Measurements from ENCODE around the gene ATP6V0E2. TPM values are rescaled to one million over a fixed set of nuclear protein-coding genes. Genes with fewer than 3 reads are reported as not detected.

Gene ATP6V0E2
- total RNA-seq, 1 experiment from 2014 or later = 26.2 TPM

DNA sequence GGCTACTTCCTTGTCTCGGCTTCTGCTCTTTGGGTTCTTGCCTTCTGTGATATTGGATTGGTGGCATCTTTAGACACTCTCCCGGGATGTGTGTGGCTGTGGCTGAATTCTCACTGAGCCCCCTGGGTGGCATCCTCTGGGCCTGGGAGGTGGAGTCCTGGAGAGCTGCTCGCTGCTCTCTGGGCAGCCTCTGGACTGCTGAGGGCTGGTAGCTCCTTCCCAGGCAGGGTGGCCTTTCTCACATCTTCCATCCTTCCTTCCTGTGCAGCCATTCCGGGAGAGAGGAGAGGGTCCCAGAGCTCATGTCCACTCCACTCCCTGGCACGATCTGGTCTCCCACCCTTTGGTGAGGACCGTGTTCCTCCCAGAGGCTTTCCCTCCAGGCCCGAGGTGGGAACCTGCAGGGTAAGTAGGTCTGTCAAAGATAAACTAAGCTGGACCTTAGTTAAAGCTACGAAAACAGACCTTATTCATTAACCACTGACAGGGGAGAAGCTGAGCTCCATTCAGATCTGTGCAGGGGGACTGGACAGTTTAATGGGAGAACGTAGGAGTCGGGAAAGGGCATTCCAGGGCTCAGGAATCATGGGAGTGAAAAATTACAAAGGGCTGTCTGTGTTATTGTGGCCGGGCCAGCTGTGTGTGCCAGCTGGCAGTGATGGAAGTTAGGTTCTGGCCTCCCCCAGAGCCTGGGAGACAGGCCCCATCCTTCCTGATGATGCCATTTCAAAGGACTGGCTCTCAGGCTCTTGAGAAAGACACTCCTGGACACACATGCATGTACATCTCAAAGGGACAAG is 8.7 kb downstream of the ATP6V0E2 start:
- H3K4me3 Mint-ChIP-seq = no peak overlapping the region
- TF ChIP-seq IRF2 (CRISPR knock-in tag; IDR thresholded peaks at IDR 0.05; ENCODE audit: borderline replicate concordance, low read depth) = no peak
- TF ChIP-seq, protein P1, sequence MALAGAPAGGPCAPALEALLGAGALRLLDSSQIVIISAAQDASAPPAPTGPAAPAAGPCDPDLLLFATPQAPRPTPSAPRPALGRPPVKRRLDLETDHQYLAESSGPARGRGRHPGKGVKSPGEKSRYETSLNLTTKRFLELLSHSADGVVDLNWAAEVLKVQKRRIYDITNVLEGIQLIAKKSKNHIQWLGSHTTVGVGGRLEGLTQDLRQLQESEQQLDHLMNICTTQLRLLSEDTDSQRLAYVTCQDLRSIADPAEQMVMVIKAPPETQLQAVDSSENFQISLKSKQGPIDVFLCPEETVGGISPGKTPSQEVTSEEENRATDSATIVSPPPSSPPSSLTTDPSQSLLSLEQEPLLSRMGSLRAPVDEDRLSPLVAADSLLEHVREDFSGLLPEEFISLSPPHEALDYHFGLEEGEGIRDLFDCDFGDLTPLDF (CRISPR knock-in tag; IDR thresholded peaks at IDR 0.05) = no peak
- no peak for TF ChIP-seq NFYB (CRISPR knock-in tag; conservative IDR thresholded peaks at IDR 0.05; ENCODE audit: low read depth)
- TF ChIP-seq, protein P2, sequence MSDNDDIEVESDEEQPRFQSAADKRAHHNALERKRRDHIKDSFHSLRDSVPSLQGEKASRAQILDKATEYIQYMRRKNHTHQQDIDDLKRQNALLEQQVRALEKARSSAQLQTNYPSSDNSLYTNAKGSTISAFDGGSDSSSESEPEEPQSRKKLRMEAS (CRISPR knock-in tag; IDR thresholded peaks at IDR 0.05) = no peak
- TF ChIP-seq, protein P3, sequence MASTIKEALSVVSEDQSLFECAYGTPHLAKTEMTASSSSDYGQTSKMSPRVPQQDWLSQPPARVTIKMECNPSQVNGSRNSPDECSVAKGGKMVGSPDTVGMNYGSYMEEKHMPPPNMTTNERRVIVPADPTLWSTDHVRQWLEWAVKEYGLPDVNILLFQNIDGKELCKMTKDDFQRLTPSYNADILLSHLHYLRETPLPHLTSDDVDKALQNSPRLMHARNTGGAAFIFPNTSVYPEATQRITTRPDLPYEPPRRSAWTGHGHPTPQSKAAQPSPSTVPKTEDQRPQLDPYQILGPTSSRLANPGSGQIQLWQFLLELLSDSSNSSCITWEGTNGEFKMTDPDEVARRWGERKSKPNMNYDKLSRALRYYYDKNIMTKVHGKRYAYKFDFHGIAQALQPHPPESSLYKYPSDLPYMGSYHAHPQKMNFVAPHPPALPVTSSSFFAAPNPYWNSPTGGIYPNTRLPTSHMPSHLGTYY (CRISPR knock-in tag; IDR thresholded peaks at IDR 0.05) = no peak
- TF ChIP-seq, protein P4, sequence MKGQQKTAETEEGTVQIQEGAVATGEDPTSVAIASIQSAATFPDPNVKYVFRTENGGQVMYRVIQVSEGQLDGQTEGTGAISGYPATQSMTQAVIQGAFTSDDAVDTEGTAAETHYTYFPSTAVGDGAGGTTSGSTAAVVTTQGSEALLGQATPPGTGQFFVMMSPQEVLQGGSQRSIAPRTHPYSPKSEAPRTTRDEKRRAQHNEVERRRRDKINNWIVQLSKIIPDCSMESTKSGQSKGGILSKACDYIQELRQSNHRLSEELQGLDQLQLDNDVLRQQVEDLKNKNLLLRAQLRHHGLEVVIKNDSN (CRISPR knock-in tag; IDR thresholded peaks at IDR 0.05) = no peak
- TF ChIP-seq MYBL2 (CRISPR knock-in tag; IDR thresholded peaks at IDR 0.05) = no peak
- TF ChIP-seq, protein P5, sequence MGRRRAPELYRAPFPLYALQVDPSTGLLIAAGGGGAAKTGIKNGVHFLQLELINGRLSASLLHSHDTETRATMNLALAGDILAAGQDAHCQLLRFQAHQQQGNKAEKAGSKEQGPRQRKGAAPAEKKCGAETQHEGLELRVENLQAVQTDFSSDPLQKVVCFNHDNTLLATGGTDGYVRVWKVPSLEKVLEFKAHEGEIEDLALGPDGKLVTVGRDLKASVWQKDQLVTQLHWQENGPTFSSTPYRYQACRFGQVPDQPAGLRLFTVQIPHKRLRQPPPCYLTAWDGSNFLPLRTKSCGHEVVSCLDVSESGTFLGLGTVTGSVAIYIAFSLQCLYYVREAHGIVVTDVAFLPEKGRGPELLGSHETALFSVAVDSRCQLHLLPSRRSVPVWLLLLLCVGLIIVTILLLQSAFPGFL (CRISPR knock-in tag; IDR thresholded peaks at IDR 0.05; ENCODE audit: borderline replicate concordance) = no peak
- TF ChIP-seq SMAD3 (CRISPR knock-in tag; IDR thresholded peaks at IDR 0.05; ENCODE audit: borderline replicate concordance) = no peak
- no peak for TF ChIP-seq ZNF423 (CRISPR knock-in tag; IDR thresholded peaks at IDR 0.05)
- ChIA-PET POLR2A (no interaction called here), CTCF (interaction anchor here (1.4 to 4.5 kb wide), 3 partner anchors 11 to 44 kb away, joined by 4 to 52 read pairs (median 6); partner anchors contain the start of gene ZNF862)
- peak overlapping the region; percentile 12; the same call in 1 of the 2 replicates for H3K27ac Mint-ChIP-seq
- no peaks in the 10 kb centered on the region for H3K36me3 Mint-ChIP-seq
- ATAC-seq (no peak), DNase-seq (ENCODE audit: low spot score) (no peak)
- H3K27me3 Mint-ChIP-seq (ENCODE audit: low read depth) = no peaks in the 10 kb centered on the region
- H3K4me1 Mint-ChIP-seq = peaks cover 17% of the 10 kb centered on the region
- H3K9me3 Mint-ChIP-seq = no peaks in the 10 kb centered on the region

DNA sequence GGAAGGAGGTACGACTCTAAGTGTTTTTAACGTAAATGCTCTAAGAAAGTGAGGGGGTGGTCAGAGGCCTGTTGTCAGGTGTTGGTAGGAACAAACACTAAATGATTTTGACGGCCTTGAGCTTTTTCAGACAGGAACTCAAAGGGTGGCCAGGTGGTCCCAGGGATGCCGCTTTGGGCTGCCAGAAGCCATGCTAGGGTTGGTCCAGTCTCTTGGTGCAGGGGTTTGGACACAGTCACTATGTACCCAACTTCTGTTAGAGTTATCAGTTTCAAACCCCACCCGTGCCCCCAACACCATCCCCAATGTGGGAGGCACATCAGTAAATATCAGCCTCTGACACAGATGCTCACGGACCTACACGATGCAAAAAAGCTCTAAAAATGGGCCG is 9.3 kb downstream of the ATP6V0E2 start:
- peaks cover 17% of the 10 kb centered on the region for H3K4me1 Mint-ChIP-seq
- H3K27ac Mint-ChIP-seq = no peak overlapping the region
- peaks cover 4% of the 10 kb centered on the region for H3K9me3 Mint-ChIP-seq
- H3K4me3 Mint-ChIP-seq = no peak overlapping the region
- ChIA-PET POLR2A (no interaction called here), CTCF (interaction anchor here (1.0 to 4.5 kb wide), 9 partner anchors 8 to 447 kb away, joined by 3 to 52 read pairs (median 4); partner anchors contain the start of gene ZNF862)
- TF ChIP-seq TP53 (CRISPR knock-in tag; IDR thresholded peaks at IDR 0.05) (no peak), CREB1 (CRISPR knock-in tag; IDR thresholded peaks at IDR 0.05) (no peak), ZNF232 (CRISPR knock-in tag; IDR thresholded peaks at IDR 0.05) (no peak), SP1 (CRISPR knock-in tag; conservative IDR thresholded peaks at IDR 0.05) (no peak), SMAD4 (CRISPR knock-in tag; IDR thresholded peaks at IDR 0.05) (no peak), EMX1 (CRISPR knock-in tag; IDR thresholded peaks at IDR 0.05) (no peak), ZBTB21 (CRISPR knock-in tag; IDR thresholded peaks at IDR 0.05; ENCODE audit: borderline replicate concordance) (no peak), FOXJ3 (CRISPR knock-in tag; IDR thresholded peaks at IDR 0.05; ENCODE audit: borderline replicate concordance) (no peak), ZNF416 (CRISPR knock-in tag; IDR thresholded peaks at IDR 0.05) (no peak), SMAD3 (CRISPR knock-in tag; IDR thresholded peaks at IDR 0.05; ENCODE audit: borderline replicate concordance) (no peak)
- TF ChIP-seq, protein P6, sequence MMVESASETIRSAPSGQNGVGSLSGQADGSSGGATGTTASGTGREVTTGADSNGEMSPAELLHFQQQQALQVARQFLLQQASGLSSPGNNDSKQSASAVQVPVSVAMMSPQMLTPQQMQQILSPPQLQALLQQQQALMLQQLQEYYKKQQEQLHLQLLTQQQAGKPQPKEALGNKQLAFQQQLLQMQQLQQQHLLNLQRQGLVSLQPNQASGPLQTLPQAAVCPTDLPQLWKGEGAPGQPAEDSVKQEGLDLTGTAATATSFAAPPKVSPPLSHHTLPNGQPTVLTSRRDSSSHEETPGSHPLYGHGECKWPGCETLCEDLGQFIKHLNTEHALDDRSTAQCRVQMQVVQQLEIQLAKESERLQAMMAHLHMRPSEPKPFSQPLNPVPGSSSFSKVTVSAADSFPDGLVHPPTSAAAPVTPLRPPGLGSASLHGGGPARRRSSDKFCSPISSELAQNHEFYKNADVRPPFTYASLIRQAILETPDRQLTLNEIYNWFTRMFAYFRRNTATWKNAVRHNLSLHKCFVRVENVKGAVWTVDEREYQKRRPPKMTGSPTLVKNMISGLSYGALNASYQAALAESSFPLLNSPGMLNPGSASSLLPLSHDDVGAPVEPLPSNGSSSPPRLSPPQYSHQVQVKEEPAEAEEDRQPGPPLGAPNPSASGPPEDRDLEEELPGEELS (CRISPR knock-in tag; IDR thresholded peaks at IDR 0.05) = no peak
- TF ChIP-seq, protein P5 (CRISPR knock-in tag; IDR thresholded peaks at IDR 0.05; ENCODE audit: borderline replicate concordance) = no peak
- TF ChIP-seq, protein P7, sequence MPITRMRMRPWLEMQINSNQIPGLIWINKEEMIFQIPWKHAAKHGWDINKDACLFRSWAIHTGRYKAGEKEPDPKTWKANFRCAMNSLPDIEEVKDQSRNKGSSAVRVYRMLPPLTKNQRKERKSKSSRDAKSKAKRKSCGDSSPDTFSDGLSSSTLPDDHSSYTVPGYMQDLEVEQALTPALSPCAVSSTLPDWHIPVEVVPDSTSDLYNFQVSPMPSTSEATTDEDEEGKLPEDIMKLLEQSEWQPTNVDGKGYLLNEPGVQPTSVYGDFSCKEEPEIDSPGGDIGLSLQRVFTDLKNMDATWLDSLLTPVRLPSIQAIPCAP (CRISPR knock-in tag; IDR thresholded peaks at IDR 0.05) = no peak
- TF ChIP-seq, protein P2 (CRISPR knock-in tag; IDR thresholded peaks at IDR 0.05) = no peak
- DNase-seq (ENCODE audit: low spot score) = no peak
- no peaks in the 10 kb centered on the region for H3K27me3 Mint-ChIP-seq (ENCODE audit: low read depth)
- no peaks in the 10 kb centered on the region for H3K36me3 Mint-ChIP-seq
- no peak for ATAC-seq

Data from WTC11 (cell line).